ENCODE results near the gene RTP2.

The RTP2 gene

GRCh38 chr3:187700249-187700648 lies 2.1 kb downstream of the RTP2 start:
- POLR2A ChIA-PET: no interaction called here

GRCh38 chr3:187698499-187699399 lies 3.6 kb downstream of the RTP2 start:
- H3K4me1 ChIP-seq (ENCODE audit: control insufficient read depth, insufficient read depth, low read length): no peaks in the 10 kb centered on the region
- no peaks in the 10 kb centered on the region for H3K36me3 ChIP-seq (ENCODE audit: control insufficient read depth in 2 of 2, insufficient read depth in 1 of 2, low read length in 2 of 2)
- H3K4me3 ChIP-seq (ENCODE audit: low read depth, low read length): no peak overlapping the region
- H3K27ac ChIP-seq (ENCODE audit: extremely low read depth, low read depth, low read length): no peak overlapping the region
- CTCF ChIA-PET: no interaction called here
- TF ChIP-seq ZNF184 (tag by site-specific recombination; IDR thresholded peaks at IDR 0.05) (no peak), YY1 (tag by site-specific recombination; IDR thresholded peaks at IDR 0.05) (no peak), ZNF629 (tag by site-specific recombination; IDR thresholded peaks at IDR 0.05) (no peak), ZNF704 (tag by site-specific recombination; IDR thresholded peaks at IDR 0.05) (no peak), ZNF37A (tag by site-specific recombination; IDR thresholded peaks at IDR 0.05) (no peak), REST (tag by site-specific recombination; IDR thresholded peaks at IDR 0.05) (no peak), ZNF548 (tag by site-specific recombination; IDR thresholded peaks at IDR 0.05) (no peak), ZNF239 (tag by site-specific recombination; IDR thresholded peaks at IDR 0.05) (no peak), ZNF280C (tag by site-specific recombination; IDR thresholded peaks at IDR 0.05) (no peak), ZNF132 (tag by site-specific recombination; IDR thresholded peaks at IDR 0.05; ENCODE audit: borderline replicate concordance) (no peak), ZNF776 (tag by site-specific recombination; IDR thresholded peaks at IDR 0.05; ENCODE audit: borderline replicate concordance) (no peak), PRDM6 (tag by site-specific recombination; IDR thresholded peaks at IDR 0.05) (no peak)
- no peaks in the 10 kb centered on the region for H3K9me3 ChIP-seq (ENCODE audit: control insufficient read depth, insufficient read depth, low read depth, low read length)
- POLR2A ChIA-PET: no interaction called here

More at GRCh38 chr3:187700249-187700648, 2.1 kb downstream of the RTP2 start:
- CTCF ChIA-PET: interaction anchor here (0.6 to 1.4 kb wide), 4 partner anchors 17 to 1721 kb away, joined by 3 to 6 read pairs (median 3); no protein-coding TSS in a partner anchor
- Histone ChIP-seq H3K9me3 (ENCODE audit: control insufficient read depth, insufficient read depth, low read depth, low read length) (no peaks in the 10 kb centered on the region), H3K4me1 (ENCODE audit: control insufficient read depth, insufficient read depth, low read length) (no peaks in the 10 kb centered on the region), H3K4me3 (ENCODE audit: low read depth, low read length) (no peak overlapping the region), H3K27ac (ENCODE audit: extremely low read depth, low read depth, low read length) (no peak overlapping the region), H3K36me3 (ENCODE audit: control insufficient read depth in 2 of 2, insufficient read depth in 1 of 2, low read length in 2 of 2) (no peaks in the 10 kb centered on the region)
- TF ChIP-seq ZNF621 (tag by site-specific recombination; IDR thresholded peaks at IDR 0.05) (no peak), ZNF121 (tag by site-specific recombination; IDR thresholded peaks at IDR 0.05) (no peak), ZNF433 (tag by site-specific recombination; IDR thresholded peaks at IDR 0.05; ENCODE audit: low read depth) (no peak), KLF16 (tag by site-specific recombination; IDR thresholded peaks at IDR 0.05) (no peak), ZNF239 (tag by site-specific recombination; IDR thresholded peaks at IDR 0.05) (no peak), TCF7L2 (IDR thresholded peaks at IDR 0.05; ENCODE audit: borderline replicate concordance, low read depth, low read length) (no peak), PATZ1 (tag by site-specific recombination; IDR thresholded peaks at IDR 0.05) (no peak)
